OCI-LY3 (cell line): ENCODE measurements around the gene EZH1.

Experiments
- H2AFZ ChIP-seq: fragments of 200-600, 300-600 bp; shearing (Covaris generic); 2 replicates; pipeline ENCODE4 v1.6.0; 2014; ENCODE audit warnings: antibody characterized with exemption, low read depth, low read length
- H3K27ac ChIP-seq: fragments of 200-600, 300-600 bp; sonication (generic); 2 replicates; pipeline ENCODE4 v1.5.1; 2014; ENCODE audit warnings: mild to moderate bottlenecking, low read length, moderate library complexity, mixed read lengths
- H3K27me3 ChIP-seq: fragments of 200-600, 300-600 bp; sonication (generic); 2 replicates; pipeline ENCODE4 v1.6.1; 2014; ENCODE audit warnings: low read depth, low read length, mixed read lengths
- H3K36me3 ChIP-seq: fragments of 200-600, 300-600 bp; sonication (generic); replicated peaks from 2 replicates; pipeline ENCODE3; 2014; ENCODE audit warnings: low read depth, low read length, mixed read lengths
- H3K4me1 ChIP-seq: fragments of 300-600, 200-600 bp; sonication (generic); 2 replicates; pipeline ENCODE4 v1.6.1; 2014; ENCODE audit warnings: low read length, mixed read lengths
- H3K4me2 ChIP-seq: fragments of 200-600, 300-600 bp; sonication (generic); 2 replicates; pipeline ENCODE4 v1.6.1; 2014; ENCODE audit warnings: low read length, mixed read lengths
- H3K4me3 ChIP-seq: fragments of 300-600, 200-600 bp; sonication (generic); 2 replicates; pipeline ENCODE4 v1.5.1; 2014; ENCODE audit warnings: antibody characterized with exemption, mild to moderate bottlenecking, low read length, moderate library complexity
- H3K79me2 ChIP-seq: fragments of 300-600, 200-600 bp; shearing (Covaris generic); 2 replicates; pipeline ENCODE4 v1.6.1; 2014; ENCODE audit warnings: mild to moderate bottlenecking, low read length, mixed read lengths
- H3K9ac ChIP-seq: fragments of 300-600, 200-600 bp; shearing (Covaris generic); 2 replicates; pipeline ENCODE4 v1.6.0; 2014; ENCODE audit warnings: mild to moderate bottlenecking, low read length, moderate library complexity
- H3K9me3 ChIP-seq: fragments of 200-600, 300-600 bp; shearing (Covaris generic); 2 replicates; pipeline ENCODE4 v1.6.1; 2014; ENCODE audit warnings: low read length, mixed read lengths; ENCODE audit not compliant: insufficient read depth
- H4K20me1 ChIP-seq: fragments of 200-600, 300-600 bp; sonication (generic); 2 replicates; pipeline ENCODE4 v1.6.1; 2016; ENCODE audit warnings: low read length, mixed read lengths; ENCODE audit not compliant: insufficient read depth
- EZH2phosphoT487 ChIP-seq: fragments of 200-600 bp; shearing (Covaris generic); IDR thresholded peaks from 2 replicates; pipeline ENCODE4 v1.6.1; 2018; ENCODE audit warnings: antibody characterized with exemption, mixed run types, low read depth
- TF ChIP-seq, protein P1 (sequence below): fragments of 200-600, 300-600 bp; sonication (generic); IDR thresholded peaks from 2 replicates; pipeline ENCODE4 v1.5.1; 2014; ENCODE audit warnings: antibody characterized with exemption, low read length, low read depth

EZH1 gene

DNA sequence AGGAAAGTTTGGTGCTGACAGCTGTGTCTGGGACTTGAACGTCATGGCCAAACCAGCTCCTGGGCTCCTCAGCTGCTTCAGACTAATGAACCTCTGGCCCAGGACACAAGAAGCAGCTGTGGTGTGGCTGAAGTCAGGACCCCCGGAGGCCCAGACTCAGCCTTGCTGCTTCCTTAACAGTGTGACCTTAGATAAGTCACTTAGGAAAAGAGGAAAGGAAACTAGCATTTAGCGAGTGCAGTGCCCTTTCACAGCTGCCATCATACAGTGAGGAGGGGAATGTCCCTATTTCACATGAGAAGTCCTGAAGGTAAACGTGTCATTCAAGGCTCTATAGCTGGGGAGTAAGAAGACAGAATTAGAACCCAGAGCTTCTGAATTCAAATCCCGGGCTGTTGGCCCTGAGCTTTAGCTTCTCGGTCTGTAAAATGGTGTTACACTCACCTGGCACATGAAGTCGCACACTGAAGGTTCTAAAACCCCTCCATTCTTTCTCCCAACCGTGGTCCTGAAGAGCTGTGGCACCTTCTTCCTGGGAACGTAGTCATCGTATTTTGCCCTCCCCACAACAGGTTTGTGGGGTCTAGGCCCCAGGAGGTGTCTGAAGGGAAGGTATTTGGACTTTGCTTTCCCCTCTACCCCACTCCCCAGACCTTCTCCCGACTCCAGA lies 15.3 kb upstream of the EZH1 start:
- peak overlapping the region; percentile 37; the same call in 1 of the 2 replicates for H2AFZ ChIP-seq

DNA sequence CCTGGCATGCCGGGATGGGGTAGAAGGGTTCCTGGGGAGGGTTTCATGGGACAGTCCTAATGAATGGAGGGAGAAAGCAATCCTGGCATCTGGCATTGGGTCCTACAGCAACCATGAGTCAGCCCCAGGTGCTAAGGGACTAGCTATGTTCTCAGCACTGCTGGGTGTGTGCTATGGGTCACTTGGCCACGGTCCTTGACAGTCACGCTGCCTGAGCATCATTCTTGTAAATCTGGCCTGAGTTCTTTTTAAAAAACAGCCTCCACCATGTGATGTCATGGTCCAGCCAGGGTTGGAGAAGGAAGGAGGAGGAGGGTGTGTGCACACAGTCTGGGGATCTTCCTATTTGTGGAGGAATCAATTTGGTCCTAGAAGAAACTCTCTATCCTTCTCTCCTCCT lies 9.9 kb upstream of the EZH1 start:
- no peaks in the 10 kb centered on the region for H4K20me1 ChIP-seq
- peaks cover 22% of the 10 kb centered on the region for H3K4me1 ChIP-seq
- TF ChIP-seq, protein P1, sequence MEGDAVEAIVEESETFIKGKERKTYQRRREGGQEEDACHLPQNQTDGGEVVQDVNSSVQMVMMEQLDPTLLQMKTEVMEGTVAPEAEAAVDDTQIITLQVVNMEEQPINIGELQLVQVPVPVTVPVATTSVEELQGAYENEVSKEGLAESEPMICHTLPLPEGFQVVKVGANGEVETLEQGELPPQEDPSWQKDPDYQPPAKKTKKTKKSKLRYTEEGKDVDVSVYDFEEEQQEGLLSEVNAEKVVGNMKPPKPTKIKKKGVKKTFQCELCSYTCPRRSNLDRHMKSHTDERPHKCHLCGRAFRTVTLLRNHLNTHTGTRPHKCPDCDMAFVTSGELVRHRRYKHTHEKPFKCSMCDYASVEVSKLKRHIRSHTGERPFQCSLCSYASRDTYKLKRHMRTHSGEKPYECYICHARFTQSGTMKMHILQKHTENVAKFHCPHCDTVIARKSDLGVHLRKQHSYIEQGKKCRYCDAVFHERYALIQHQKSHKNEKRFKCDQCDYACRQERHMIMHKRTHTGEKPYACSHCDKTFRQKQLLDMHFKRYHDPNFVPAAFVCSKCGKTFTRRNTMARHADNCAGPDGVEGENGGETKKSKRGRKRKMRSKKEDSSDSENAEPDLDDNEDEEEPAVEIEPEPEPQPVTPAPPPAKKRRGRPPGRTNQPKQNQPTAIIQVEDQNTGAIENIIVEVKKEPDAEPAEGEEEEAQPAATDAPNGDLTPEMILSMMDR = no peak
- no peak for TF ChIP-seq EZH2phosphoT487
- no peak overlapping the region for H2AFZ ChIP-seq
- no peaks in the 10 kb centered on the region for H3K36me3 ChIP-seq
- no peaks in the 10 kb centered on the region for H3K27me3 ChIP-seq
- H3K4me2 ChIP-seq = no peak overlapping the region
- no peak overlapping the region for H3K4me3 ChIP-seq
- H3K27ac ChIP-seq = no peak overlapping the region
- no peaks in the 10 kb centered on the region for H3K79me2 ChIP-seq
- H3K9me3 ChIP-seq = no peaks in the 10 kb centered on the region
- no peak overlapping the region for H3K9ac ChIP-seq

More for the DNA sequence above, 15.3 kb upstream of the EZH1 start:
- Histone ChIP-seq H3K9ac (peak overlapping the region; percentile 28; the same call in 1 of the 2 replicates), H3K27ac (peak overlapping the region; percentile 17; the same call in 1 of the 2 replicates), H3K9me3 (no peaks in the 10 kb centered on the region), H4K20me1 (no peaks in the 10 kb centered on the region), H3K4me1 (peaks cover 30% of the 10 kb centered on the region), H3K36me3 (no peaks in the 10 kb centered on the region), H3K4me3 (peak overlapping the region; percentile 22; the same call in 1 of the 2 replicates), H3K27me3 (no peaks in the 10 kb centered on the region), H3K4me2 (peak overlapping the region; percentile 70), H3K79me2 (no peaks in the 10 kb centered on the region)
- no peak for TF ChIP-seq EZH2phosphoT487
- TF ChIP-seq, protein P1 = no peak

- Histone ChIP-seq H3K4me1 (peaks cover 9% of the 10 kb centered on the region), H3K4me2 (no peak overlapping the region), H3K79me2 (no peaks in the 10 kb centered on the region), H3K9ac (no peak overlapping the region), H2AFZ (no peak overlapping the region), H3K9me3 (no peaks in the 10 kb centered on the region), H3K36me3 (no peaks in the 10 kb centered on the region), H4K20me1 (no peaks in the 10 kb centered on the region), H3K27me3 (no peaks in the 10 kb centered on the region), H3K27ac (no peak overlapping the region), H3K4me3 (no peak overlapping the region)
- TF ChIP-seq, protein P1 = no peak
- TF ChIP-seq EZH2phosphoT487 = no peak
Observed at GRCh38 chr17:42751628-42752027, 6.8 kb upstream of the EZH1 start.

GRCh38 chr17:42750739-42751344 lies 6.0 kb upstream of the EZH1 start:
- H3K36me3 ChIP-seq = no peaks in the 10 kb centered on the region
- H3K27me3 ChIP-seq = no peaks in the 10 kb centered on the region
- no peak overlapping the region for H3K27ac ChIP-seq
- peak overlapping the region; percentile 29 for H3K4me2 ChIP-seq
- no peak overlapping the region for H3K9ac ChIP-seq
- H3K4me1 ChIP-seq = peaks cover 9% of the 10 kb centered on the region
- no peak for TF ChIP-seq EZH2phosphoT487
- TF ChIP-seq, protein P1 = no peak
- H2AFZ ChIP-seq = no peak overlapping the region
- H4K20me1 ChIP-seq = no peaks in the 10 kb centered on the region
- no peak overlapping the region for H3K4me3 ChIP-seq
- no peaks in the 10 kb centered on the region for H3K9me3 ChIP-seq
- no peaks in the 10 kb centered on the region for H3K79me2 ChIP-seq
